ENCODE results near the gene ZNF622. TPM values are rescaled to one million over a fixed set of nuclear protein-coding genes. Genes with fewer than 3 reads are reported as not detected.

ZNF622 gene
- total RNA-seq, 1 donor from 2014 or later, result 38.0 TPM

- DNase-seq (ENCODE audit: low read depth, low spot score), result no peak
Measured at GRCh38 chr5:16431490-16431889, 34.1 kb downstream of the ZNF622 start.

GRCh38 chr5:16430349-16431089 lies 35.1 kb downstream of the ZNF622 start:
- DNase-seq (ENCODE audit: low read depth, low spot score), result no peak

GRCh38 chr5:16428359-16428758 lies 37.2 kb downstream of the ZNF622 start:
- DNase-seq (ENCODE audit: low read depth, low spot score), result no peak

GRCh38 chr5:16427587-16427986 lies 38.0 kb downstream of the ZNF622 start:
- no peak for DNase-seq (ENCODE audit: low read depth, low spot score)

- no peak for DNase-seq (ENCODE audit: low read depth, low spot score)
Measured at GRCh38 chr5:16418471-16418922, 47.1 kb downstream of the ZNF622 start.

GRCh38 chr5:16417398-16418074 lies 48.1 kb downstream of the ZNF622 start:
- DNase-seq (ENCODE audit: low read depth, low spot score), result no peak

- DNase-seq (ENCODE audit: low read depth, low spot score), result no peak
Measured at GRCh38 chr5:16414861-16415260, 50.7 kb downstream of the ZNF622 start.

GRCh38 chr5:16413166-16413860 lies 52.3 kb downstream of the ZNF622 start:
- no peak for DNase-seq (ENCODE audit: low read depth, low spot score)

GRCh38 chr5:16412556-16412955 lies 53.0 kb downstream of the ZNF622 start:
- no peak for DNase-seq (ENCODE audit: low read depth, low spot score)

- DNase-seq (ENCODE audit: low read depth, low spot score), result no peak
Measured at GRCh38 chr5:16411741-16412455, 53.7 kb downstream of the ZNF622 start.

- DNase-seq (ENCODE audit: low read depth, low spot score), result no peak
Measured at GRCh38 chr5:16411235-16411634, 54.4 kb downstream of the ZNF622 start.

GRCh38 chr5:16410338-16410737 lies 55.3 kb downstream of the ZNF622 start:
- no peak for DNase-seq (ENCODE audit: low read depth, low spot score)

GRCh38 chr5:16406630-16407029 lies 59.0 kb downstream of the ZNF622 start:
- DNase-seq (ENCODE audit: low read depth, low spot score), result no peak

- no peak for DNase-seq (ENCODE audit: low read depth, low spot score)
Measured at GRCh38 chr5:16406023-16406422, 59.6 kb downstream of the ZNF622 start.

Other genes starting within 250 kb of the ZNF622 start
- gene RETREG1, start 151.2 kb upstream of the ZNF622 start, total RNA-seq, result 0.07 and 0.14 TPM in 2 replicates